ENCODE measurements around the gene RNF187. TPM values are rescaled to one million over a fixed set of nuclear protein-coding genes. Genes with fewer than 3 reads are reported as not detected.

The RNF187 gene
- total RNA-seq, 2 donors from 2014 or later, result 103 to 112 TPM

DNA sequence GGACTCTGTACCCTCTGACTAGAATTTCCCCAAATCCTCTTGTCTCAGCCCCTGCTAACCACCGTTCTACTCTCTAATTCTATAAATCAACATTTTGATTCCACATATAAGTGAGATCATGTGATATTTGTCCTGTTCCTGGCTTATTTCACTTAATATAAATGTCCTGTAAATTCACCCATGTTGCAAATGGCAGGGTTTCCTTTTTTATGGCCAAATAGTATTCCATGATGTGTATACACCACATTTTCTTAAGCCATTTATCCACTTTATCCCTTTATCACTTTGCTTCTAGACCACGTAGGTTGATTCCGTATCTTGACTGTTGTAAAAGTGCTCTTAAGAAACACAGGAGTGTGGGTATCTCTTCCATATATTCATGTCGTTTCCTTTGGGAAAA, 8.9 kb downstream of the RNF187 start:
- H3K27ac ChIP-seq (ENCODE audit: low read depth, low read length), result no peak overlapping the region
- TF ChIP-seq, protein P1, sequence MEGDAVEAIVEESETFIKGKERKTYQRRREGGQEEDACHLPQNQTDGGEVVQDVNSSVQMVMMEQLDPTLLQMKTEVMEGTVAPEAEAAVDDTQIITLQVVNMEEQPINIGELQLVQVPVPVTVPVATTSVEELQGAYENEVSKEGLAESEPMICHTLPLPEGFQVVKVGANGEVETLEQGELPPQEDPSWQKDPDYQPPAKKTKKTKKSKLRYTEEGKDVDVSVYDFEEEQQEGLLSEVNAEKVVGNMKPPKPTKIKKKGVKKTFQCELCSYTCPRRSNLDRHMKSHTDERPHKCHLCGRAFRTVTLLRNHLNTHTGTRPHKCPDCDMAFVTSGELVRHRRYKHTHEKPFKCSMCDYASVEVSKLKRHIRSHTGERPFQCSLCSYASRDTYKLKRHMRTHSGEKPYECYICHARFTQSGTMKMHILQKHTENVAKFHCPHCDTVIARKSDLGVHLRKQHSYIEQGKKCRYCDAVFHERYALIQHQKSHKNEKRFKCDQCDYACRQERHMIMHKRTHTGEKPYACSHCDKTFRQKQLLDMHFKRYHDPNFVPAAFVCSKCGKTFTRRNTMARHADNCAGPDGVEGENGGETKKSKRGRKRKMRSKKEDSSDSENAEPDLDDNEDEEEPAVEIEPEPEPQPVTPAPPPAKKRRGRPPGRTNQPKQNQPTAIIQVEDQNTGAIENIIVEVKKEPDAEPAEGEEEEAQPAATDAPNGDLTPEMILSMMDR (conservative IDR thresholded peaks at IDR 0.05), result no peak
- WGBS, 2 experiments (ENCODE audit: insufficient coverage in 1 of 2, insufficient read length in 1 of 2), result 93 to 94% methylated on average over 3 to 4 of the region's 4 CpGs
- no peaks in the 10 kb centered on the region for H3K9me3 ChIP-seq (ENCODE audit: control insufficient read depth, low read length)
- no peaks in the 10 kb centered on the region for H3K9me3 Mint-ChIP-seq
- H3K9ac ChIP-seq (ENCODE audit: extremely low read depth, low read length, poor library complexity, severe bottlenecking), result no peak overlapping the region
- H3K36me3 ChIP-seq (ENCODE audit: control insufficient read depth, insufficient read depth, low read length), result peaks cover 31% of the 10 kb centered on the region
- H3K4me3 Mint-ChIP-seq, result no peak overlapping the region
- H3K4me1 ChIP-seq (ENCODE audit: control insufficient read depth, insufficient read depth, low read length), result no peaks in the 10 kb centered on the region
- H3K36me3 Mint-ChIP-seq (ENCODE audit: low read depth), result peaks cover 42% of the 10 kb centered on the region
- H3K4me1 Mint-ChIP-seq, result no peaks in the 10 kb centered on the region
- no peak overlapping the region for H3K4me3 ChIP-seq (ENCODE audit: low read length)
- no peak overlapping the region for H3K27ac Mint-ChIP-seq
- peaks cover 13% of the 10 kb centered on the region for H3K27me3 ChIP-seq (ENCODE audit: control insufficient read depth, insufficient read depth, low read length, poor library complexity, severe bottlenecking)
- peaks cover 25% of the 10 kb centered on the region for H3K27me3 Mint-ChIP-seq (ENCODE audit: insufficient read depth)
- no peak for DNase-seq

DNA sequence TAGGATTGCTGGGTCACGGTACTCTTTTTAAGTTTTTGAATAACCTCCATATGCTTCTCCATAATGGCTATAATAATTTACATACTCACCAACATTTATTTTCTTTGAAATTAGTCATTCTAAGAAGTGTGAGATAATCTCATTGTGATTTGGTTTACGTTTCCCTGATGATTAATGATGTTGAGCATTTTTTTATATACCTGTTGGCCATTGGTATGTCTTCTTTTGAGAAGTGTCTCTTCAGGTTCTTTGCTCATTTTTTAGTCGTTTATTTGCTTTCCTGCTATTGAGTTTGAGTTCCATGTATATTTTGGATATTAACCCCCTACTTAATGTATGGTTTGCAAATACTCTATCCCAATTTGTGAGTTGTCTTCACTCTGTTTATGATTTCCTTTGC, 9.3 kb downstream of the RNF187 start:
- H3K9me3 Mint-ChIP-seq, result no peaks in the 10 kb centered on the region
- no peak for DNase-seq
- H3K4me3 Mint-ChIP-seq, result no peak overlapping the region
- 78 to 100% methylated on average over 1 to 3 of the region's 3 CpGs for WGBS, 2 experiments (ENCODE audit: insufficient coverage in 1 of 2, insufficient read length in 1 of 2)
- H3K27me3 Mint-ChIP-seq (ENCODE audit: insufficient read depth), result peaks cover 29% of the 10 kb centered on the region
- Histone ChIP-seq H3K4me1 (ENCODE audit: control insufficient read depth, insufficient read depth, low read length) (no peaks in the 10 kb centered on the region), H3K27ac (ENCODE audit: low read depth, low read length) (no peak overlapping the region), H3K9me3 (ENCODE audit: control insufficient read depth, low read length) (no peaks in the 10 kb centered on the region), H3K36me3 (ENCODE audit: control insufficient read depth, insufficient read depth, low read length) (peaks cover 29% of the 10 kb centered on the region), H3K27me3 (ENCODE audit: control insufficient read depth, insufficient read depth, low read length, poor library complexity, severe bottlenecking) (peaks cover 17% of the 10 kb centered on the region), H3K9ac (ENCODE audit: extremely low read depth, low read length, poor library complexity, severe bottlenecking) (no peak overlapping the region), H3K4me3 (ENCODE audit: low read length) (no peak overlapping the region)
- H3K27ac Mint-ChIP-seq, result no peak overlapping the region
- no peaks in the 10 kb centered on the region for H3K4me1 Mint-ChIP-seq
- TF ChIP-seq, protein P1 (conservative IDR thresholded peaks at IDR 0.05), result no peak
- peaks cover 39% of the 10 kb centered on the region for H3K36me3 Mint-ChIP-seq (ENCODE audit: low read depth)

DNA sequence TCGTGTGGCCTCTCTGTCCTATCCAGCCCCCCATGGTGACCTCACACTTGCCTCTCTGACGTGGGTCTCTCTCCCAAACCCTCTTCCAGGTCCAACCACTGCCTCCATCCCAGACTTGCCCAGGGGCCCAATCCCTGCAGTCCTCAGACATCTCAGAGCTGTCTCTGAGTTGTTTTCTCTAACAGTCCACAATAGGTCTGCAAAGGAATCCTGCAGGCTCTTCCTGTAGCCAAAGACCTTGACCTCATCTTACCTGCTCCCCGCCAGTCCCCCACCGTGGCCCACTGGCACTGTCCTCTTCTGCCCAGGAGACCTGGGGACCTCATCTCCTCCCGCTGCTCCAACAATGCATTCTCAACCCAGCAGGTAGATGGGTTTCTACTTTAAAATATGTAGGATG, 10.0 kb downstream of the RNF187 start:
- Mint-ChIP-seq H3K4me1 (no peaks in the 10 kb centered on the region), H3K4me3 (no peak overlapping the region), H3K27ac (no peak overlapping the region), H3K36me3 (ENCODE audit: low read depth) (peaks cover 33% of the 10 kb centered on the region), H3K9me3 (no peaks in the 10 kb centered on the region), H3K27me3 (ENCODE audit: insufficient read depth) (peaks cover 36% of the 10 kb centered on the region)
- 45 to 83% methylated on average over 2 to 5 of the region's 5 CpGs for WGBS, 2 experiments (ENCODE audit: insufficient coverage in 1 of 2, insufficient read length in 1 of 2)
- Histone ChIP-seq H3K36me3 (ENCODE audit: control insufficient read depth, insufficient read depth, low read length) (peaks cover 22% of the 10 kb centered on the region), H3K9ac (ENCODE audit: extremely low read depth, low read length, poor library complexity, severe bottlenecking) (no peak overlapping the region), H3K27me3 (ENCODE audit: control insufficient read depth, insufficient read depth, low read length, poor library complexity, severe bottlenecking) (peaks cover 24% of the 10 kb centered on the region), H3K4me1 (ENCODE audit: control insufficient read depth, insufficient read depth, low read length) (no peaks in the 10 kb centered on the region), H3K27ac (ENCODE audit: low read depth, low read length) (no peak overlapping the region), H3K4me3 (ENCODE audit: low read length) (no peak overlapping the region), H3K9me3 (ENCODE audit: control insufficient read depth, low read length) (no peaks in the 10 kb centered on the region)
- peak; percentile 34 for DNase-seq
- TF ChIP-seq, protein P1 (conservative IDR thresholded peaks at IDR 0.05), result no peak

Data from endodermal cell (in vitro differentiated cells).